Skeletal muscle tissue (tissue), 4 donors: ENCODE results near the gene CAV3. TPM values are rescaled to one million over a fixed set of nuclear protein-coding genes. Genes with fewer than 3 reads are reported as not detected.
"Not testable (repeated sequence)": the region's sequence is repeated elsewhere in the genome, so short reads cannot be mapped to it uniquely, and the experiment has no call there.

Experiments used
- H3K27ac ChIP-seq: one replicate; pipeline ENCODE4 v1.7.0; 2013; ENCODE audit warnings: mild to moderate bottlenecking, low read depth, low read length, inconsistent platforms
- H3K27me3 ChIP-seq, 3 donors: one replicate each; pipeline ENCODE4 v1.7.0; 2013; ENCODE audit warnings: low read length in 3 of 3; ENCODE audit not compliant: control insufficient read depth in 3 of 3, insufficient read depth in 3 of 3
- H3K36me3 ChIP-seq, 3 donors: one replicate each; pipeline ENCODE4 v1.7.0; 2013; ENCODE audit warnings: low read length in 3 of 3; ENCODE audit not compliant: control insufficient read depth in 3 of 3, insufficient read depth in 3 of 3
- H3K4me1 ChIP-seq, 3 donors: one replicate each; pipeline ENCODE4 v1.7.0; 2013; ENCODE audit warnings: low read length in 3 of 3, mild to moderate bottlenecking in 3 of 3; ENCODE audit not compliant: control insufficient read depth in 3 of 3, insufficient read depth in 3 of 3
- H3K4me3 ChIP-seq, 3 donors: one replicate each; pipeline ENCODE4 v1.7.0; 2013; ENCODE audit warnings: low read length in 3 of 3
- H3K9ac ChIP-seq, 3 donors: one replicate each; pipeline ENCODE4 v1.7.0; 2013; ENCODE audit warnings: low read length in 3 of 3, mild to moderate bottlenecking in 3 of 3, moderate library complexity in 2 of 3, low read depth in 1 of 3
- H3K9me3 ChIP-seq, 3 donors: one replicate each; pipeline ENCODE4 v1.7.0; 2013; ENCODE audit warnings: low read length in 3 of 3; ENCODE audit not compliant: control insufficient read depth in 3 of 3
- total RNA-seq: library from RNA; depleted of rRNA; stranded (reverse); fragments of >200 nt; gene quantifications from one replicate; pipeline ENCODE4 v1.2.3, GENCODE V29; 2014
- donor health status: Osteomylitis.

Gene CAV3
- 222 TPM for total RNA-seq

DNA sequence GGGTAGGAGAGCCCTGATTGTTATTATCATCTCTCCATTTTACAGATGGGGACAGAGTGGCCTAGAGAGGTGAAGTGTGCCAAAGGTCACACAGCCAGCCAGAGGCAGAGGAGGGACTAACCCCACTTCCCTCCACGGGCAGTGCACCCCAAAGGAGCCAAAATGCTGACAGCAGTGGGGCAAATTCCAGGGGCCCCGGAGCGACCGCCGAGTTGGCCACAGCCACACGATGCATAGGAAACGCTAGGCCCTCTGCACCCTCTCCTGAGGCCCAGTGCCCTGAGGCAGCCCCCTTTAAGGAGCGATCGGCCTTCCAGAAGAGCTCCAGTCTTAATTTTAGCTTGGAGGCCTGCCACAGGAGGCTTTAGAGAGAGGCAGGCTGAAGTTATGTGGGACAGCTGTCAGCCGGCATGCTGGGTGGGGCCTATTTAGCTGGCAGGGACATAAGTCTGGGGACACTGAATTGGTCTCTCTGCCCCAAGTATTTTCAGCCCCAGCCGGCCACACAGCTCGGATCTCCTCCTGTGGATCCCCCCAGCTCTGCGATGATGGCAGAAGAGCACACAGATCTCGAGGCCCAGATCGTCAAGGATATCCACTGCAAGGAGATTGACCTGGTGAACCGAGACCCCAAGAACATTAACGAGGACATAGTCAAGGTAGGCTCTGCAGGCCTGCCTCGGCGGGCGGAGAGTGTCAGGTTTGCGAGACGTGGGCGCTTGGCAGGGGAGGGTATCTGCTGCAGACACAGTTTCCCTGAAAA, at the start of gene CAV3:
Gene CAV3, plus strand, starts transcription at position 471 of the 763 bp plus-strand sequence. Its CDS starts 75 bp downstream, at position 546.
- Histone ChIP-seq H3K9me3 (no peaks in the 10 kb centered on the region), H3K36me3 (peaks cover 4 to 8% (median 7%) of the 10 kb centered on the region in 3 donors), H3K27me3 (no peaks in the 10 kb centered on the region), H3K4me1 (peaks cover 35 to 49% (median 38%) of the 10 kb centered on the region in 3 donors), H3K4me3 (peak within 1 kb of the TSS; percentile 82 to 89 (median 83)), H3K27ac (peak within 1 kb of the TSS; percentile 95), H3K9ac (peak within 1 kb of the TSS; percentile 93 to 98 (median 94))

DNA sequence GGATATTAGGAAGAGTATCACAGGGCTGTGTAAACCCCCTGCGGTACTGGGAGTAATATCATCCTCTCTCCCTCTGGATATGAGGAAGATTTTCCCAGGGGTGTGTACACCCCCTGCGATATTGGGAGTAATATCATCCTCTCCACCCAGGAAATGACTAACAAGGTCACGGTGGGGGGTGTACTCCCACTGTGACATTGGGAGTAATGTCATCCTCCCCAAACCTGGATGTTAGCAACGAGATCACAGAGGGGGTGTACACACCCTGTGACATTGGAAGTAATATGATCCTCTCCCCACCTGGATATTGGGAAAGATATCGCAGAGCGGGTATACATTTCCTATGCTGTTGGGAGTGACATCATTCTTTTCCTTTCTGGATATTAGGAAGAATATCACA, 48.6 kb upstream of the CAV3 start:
- H3K27ac ChIP-seq, H3K4me3 ChIP-seq, H3K27me3 ChIP-seq, H3K9ac ChIP-seq, H3K9me3 ChIP-seq, H3K36me3 ChIP-seq, H3K4me1 ChIP-seq: not testable (repeated sequence)

DNA sequence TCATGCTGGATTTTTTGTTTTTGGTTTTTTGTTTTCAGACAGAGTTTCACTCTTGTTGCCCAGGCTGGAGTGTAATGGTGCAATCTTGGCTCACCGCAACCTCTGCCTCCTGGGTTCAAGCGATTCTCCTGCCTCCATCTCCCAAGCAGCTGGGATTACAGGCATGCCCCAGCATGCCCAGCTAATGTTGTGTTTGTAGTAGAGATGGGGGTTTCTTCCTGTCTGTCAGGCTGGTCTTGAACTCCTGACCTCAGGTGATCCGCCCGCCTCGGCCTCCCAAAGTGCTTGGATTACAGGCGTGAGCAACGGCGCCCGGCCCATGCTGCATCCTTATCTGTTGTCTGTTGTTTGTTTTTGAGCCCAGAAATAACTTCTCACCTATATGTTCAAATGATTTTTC, 42.3 kb upstream of the CAV3 start:
- H3K27ac ChIP-seq, H3K36me3 ChIP-seq, H3K4me3 ChIP-seq, H3K9me3 ChIP-seq, H3K27me3 ChIP-seq, H3K4me1 ChIP-seq, H3K9ac ChIP-seq: not testable (repeated sequence)

- Histone ChIP-seq H3K27me3 (no peaks in the 10 kb centered on the region), H3K4me1 (no peaks in the 10 kb centered on the region), H3K27ac (no peak overlapping the region), H3K36me3 (no peaks in the 10 kb centered on the region), H3K9ac (no peak overlapping the region), H3K9me3 (peaks cover 0 to 6% (median 0%) of the 10 kb centered on the region in 3 donors), H3K4me3 (no peak overlapping the region)
Measured at GRCh38 chr3:8702560-8702959, 31.0 kb upstream of the CAV3 start.

- Histone ChIP-seq H3K27me3 (no peaks in the 10 kb centered on the region), H3K9ac (no peak overlapping the region), H3K4me1 (peaks cover 0 to 6% (median 2%) of the 10 kb centered on the region in 3 donors), H3K4me3 (no peak overlapping the region), H3K36me3 (no peaks in the 10 kb centered on the region), H3K27ac (no peak overlapping the region), H3K9me3 (peaks cover 0 to 6% (median 0%) of the 10 kb centered on the region in 3 donors)
Measured at GRCh38 chr3:8705575-8705974, 28.0 kb upstream of the CAV3 start.

- Histone ChIP-seq H3K27me3 (no peaks in the 10 kb centered on the region), H3K9me3 (peaks cover 0 to 4% (median 0%) of the 10 kb centered on the region in 3 donors), H3K4me1 (peaks cover 6 to 24% (median 13%) of the 10 kb centered on the region in 3 donors), H3K4me3 (no peak overlapping the region), H3K27ac (no peak overlapping the region), H3K36me3 (no peaks in the 10 kb centered on the region), H3K9ac (no peak overlapping the region)
Measured at GRCh38 chr3:8709287-8709686, 24.3 kb upstream of the CAV3 start.

- Histone ChIP-seq H3K4me3 (no peak overlapping the region), H3K9me3 (peaks cover 0 to 4% (median 0%) of the 10 kb centered on the region in 3 donors), H3K4me1 (peaks cover 6 to 24% (median 13%) of the 10 kb centered on the region in 3 donors), H3K27me3 (no peaks in the 10 kb centered on the region), H3K9ac (no peak overlapping the region), H3K27ac (no peak overlapping the region), H3K36me3 (no peaks in the 10 kb centered on the region)
Measured at GRCh38 chr3:8709801-8710507, 23.6 kb upstream of the CAV3 start.

GRCh38 chr3:8712045-8712907, 21.3 kb upstream of the CAV3 start:
- Histone ChIP-seq H3K9ac (no peak overlapping the region), H3K9me3 (no peaks in the 10 kb centered on the region), H3K36me3 (no peaks in the 10 kb centered on the region), H3K4me3 (no peak overlapping the region), H3K4me1 (peaks cover 6 to 24% (median 13%) of the 10 kb centered on the region in 3 donors), H3K27ac (no peak overlapping the region), H3K27me3 (no peaks in the 10 kb centered on the region)

- Histone ChIP-seq H3K36me3 (no peaks in the 10 kb centered on the region), H3K27ac (no peak overlapping the region), H3K4me1 (peaks cover 6 to 24% (median 13%) of the 10 kb centered on the region in 3 donors), H3K4me3 (no peak overlapping the region), H3K9me3 (no peaks in the 10 kb centered on the region), H3K9ac (no peak overlapping the region), H3K27me3 (no peaks in the 10 kb centered on the region)
Measured at GRCh38 chr3:8712908-8713255, 20.7 kb upstream of the CAV3 start.
